ENCODE measurements around the gene RNPS1. TPM values are rescaled to one million over a fixed set of nuclear protein-coding genes. Genes with fewer than 3 reads are reported as not detected.

RNPS1 gene
- polyA plus RNA-seq, 1 donor from 2014 or later: 180 TPM

- Histone ChIP-seq H3K79me2 (replicated peaks; ENCODE audit: insufficient read depth, low read length) (peaks cover 5% of the 10 kb centered on the region), H3K9ac (ENCODE audit: low read length) (no peak overlapping the region), H2AFZ (ENCODE audit: low read depth, low read length) (no peak overlapping the region), H3F3A (ENCODE audit: insufficient read depth, low read length, poor library complexity, severe bottlenecking) (no peaks in the 10 kb centered on the region), H3K4me2 (ENCODE audit: low read length) (no peak overlapping the region), H4K20me1 (ENCODE audit: insufficient read depth) (no peaks in the 10 kb centered on the region), H3K36me3 (ENCODE audit: insufficient read depth, low read length) (peaks cover 6% of the 10 kb centered on the region), H3K27ac (ENCODE audit: low read length) (no peak overlapping the region), H3K4me3 (ENCODE audit: low read length) (no peak overlapping the region), H3K9me3 (ENCODE audit: low read length) (no peaks in the 10 kb centered on the region), H3K9me2 (ENCODE audit: insufficient read depth, low read length) (no peaks in the 10 kb centered on the region), H3K27me3 (ENCODE audit: insufficient read depth, low read depth, low read length) (no peaks in the 10 kb centered on the region)
- TF ChIP-seq RAD21 (conservative IDR thresholded peaks at IDR 0.05) (no peak), MXI1 (conservative IDR thresholded peaks at IDR 0.05; ENCODE audit: poor library complexity, severe bottlenecking) (no peak), REST (IDR thresholded peaks at IDR 0.05; ENCODE audit: borderline replicate concordance) (no peak), TAF1 (IDR thresholded peaks at IDR 0.05; ENCODE audit: low read depth) (no peak), POLR2AphosphoS5 (IDR thresholded peaks at IDR 0.05) (no peak), CTCF (IDR thresholded peaks at IDR 0.05; ENCODE audit: poor library complexity, severe bottlenecking) (no peak), EZH2 (IDR thresholded peaks at IDR 0.05; ENCODE audit: borderline replicate concordance, insufficient read depth, low read length, poor library complexity, severe bottlenecking) (no peak), EP300 (conservative IDR thresholded peaks at IDR 0.05; ENCODE audit: poor library complexity, severe bottlenecking) (no peak), SMC3 (conservative IDR thresholded peaks at IDR 0.05; ENCODE audit: poor library complexity) (no peak)
These were observed 59.6 kb downstream of the RNPS1 start for GRCh38 chr16:2208308-2208707.

GRCh38 chr16:2207872-2208271, 60.1 kb downstream of the RNPS1 start:
- no peak overlapping the region for H3K4me2 ChIP-seq (ENCODE audit: low read length)
- no peaks in the 10 kb centered on the region for H3F3A ChIP-seq (ENCODE audit: insufficient read depth, low read length, poor library complexity, severe bottlenecking)
- peaks cover 6% of the 10 kb centered on the region for H3K36me3 ChIP-seq (ENCODE audit: insufficient read depth, low read length)
- H3K27me3 ChIP-seq (ENCODE audit: insufficient read depth, low read depth, low read length): no peaks in the 10 kb centered on the region
- TF ChIP-seq REST (IDR thresholded peaks at IDR 0.05; ENCODE audit: borderline replicate concordance): no peak
- no peak for TF ChIP-seq CTCF (IDR thresholded peaks at IDR 0.05; ENCODE audit: poor library complexity, severe bottlenecking)
- no peaks in the 10 kb centered on the region for H3K9me3 ChIP-seq (ENCODE audit: low read length)
- H3K9ac ChIP-seq (ENCODE audit: low read length): no peak overlapping the region
- H3K27ac ChIP-seq (ENCODE audit: low read length): no peak overlapping the region
- no peaks in the 10 kb centered on the region for H3K9me2 ChIP-seq (ENCODE audit: insufficient read depth, low read length)
- H2AFZ ChIP-seq (ENCODE audit: low read depth, low read length): no peak overlapping the region
- no peaks in the 10 kb centered on the region for H4K20me1 ChIP-seq (ENCODE audit: insufficient read depth)
- H3K79me2 ChIP-seq (replicated peaks; ENCODE audit: insufficient read depth, low read length): peaks cover 3% of the 10 kb centered on the region
- H3K4me3 ChIP-seq (ENCODE audit: low read length): no peak overlapping the region
